ENCODE results near the gene SRSF11. TPM values are rescaled to one million over a fixed set of nuclear protein-coding genes. Genes with fewer than 3 reads are reported as not detected.
A peak's percentile ranks its signal among the peaks of the same experiment; 100 is the strongest.

Gene SRSF11
- total and polyA plus RNA-seq, 2 donors from 2014 or later = 58.9 to 135 TPM

GRCh38 chr1:70208292-70208691, 12.9 kb upstream of the SRSF11 start:
- H3K4me3 ChIP-seq (ENCODE audit: low read length in 3 of 3) = no peak overlapping the region
- H3K36me3 ChIP-seq (ENCODE audit: control insufficient read depth in 2 of 3, insufficient read depth in 3 of 3, low read length in 3 of 3) = no peaks in the 10 kb centered on the region
- H3K27me3 ChIP-seq (ENCODE audit: control insufficient read depth, insufficient read depth, low read length) = no peaks in the 10 kb centered on the region
- DNase-seq (no peak), FAIRE-seq (no peak)
- no peaks in the 10 kb centered on the region for H3K9me3 ChIP-seq (ENCODE audit: control insufficient read depth in 2 of 3, insufficient read depth in 1 of 3, low read length in 3 of 3)
- intact Hi-C loops (cut with DNase I) = no loop called here
- TF ChIP-seq CTCF (IDR thresholded peaks at IDR 0.05; ENCODE audit: borderline replicate concordance, extremely low read depth, insufficient read depth) = no peak
- no peak overlapping the region for H3K9ac ChIP-seq (ENCODE audit: low read length in 3 of 3)
- peaks cover 0 to 6% (median 5%) of the 10 kb centered on the region in 3 donors for H3K4me1 ChIP-seq (ENCODE audit: control insufficient read depth in 2 of 3, insufficient read depth in 2 of 3, low read depth in 1 of 3, low read length in 3 of 3)
- H3K27ac ChIP-seq (ENCODE audit: low read depth in 2 of 2, low read length in 2 of 2) = no peak overlapping the region

- Histone ChIP-seq H3K36me3 (ENCODE audit: control insufficient read depth in 2 of 3, insufficient read depth in 3 of 3, low read length in 3 of 3) (peaks cover 0 to 6% (median 0%) of the 10 kb centered on the region in 3 donors), H3K4me1 (ENCODE audit: control insufficient read depth in 2 of 3, insufficient read depth in 2 of 3, low read depth in 1 of 3, low read length in 3 of 3) (no peaks in the 10 kb centered on the region), H3K9me3 (ENCODE audit: control insufficient read depth in 2 of 3, insufficient read depth in 1 of 3, low read length in 3 of 3) (no peaks in the 10 kb centered on the region), H3K27ac (ENCODE audit: low read depth in 2 of 2, low read length in 2 of 2) (no peak overlapping the region), H3K9ac (ENCODE audit: low read length in 3 of 3) (no peak overlapping the region), H3K27me3 (ENCODE audit: control insufficient read depth, insufficient read depth, low read length) (no peaks in the 10 kb centered on the region), H3K4me3 (ENCODE audit: low read length in 3 of 3) (no peak overlapping the region)
- no peak for TF ChIP-seq CTCF (IDR thresholded peaks at IDR 0.05; ENCODE audit: borderline replicate concordance, extremely low read depth, insufficient read depth)
- intact Hi-C loops (cut with DNase I) = no loop called here
- DNase-seq (no peak), FAIRE-seq (peak; percentile 59)
These were observed 10.4 kb upstream of the SRSF11 start for GRCh38 chr1:70210820-70211219.

- H3K27ac ChIP-seq (ENCODE audit: low read depth in 2 of 2, low read length in 2 of 2) = no peak overlapping the region
- peaks cover 0 to 6% (median 0%) of the 10 kb centered on the region in 3 donors for H3K36me3 ChIP-seq (ENCODE audit: control insufficient read depth in 2 of 3, insufficient read depth in 3 of 3, low read length in 3 of 3)
- no peaks in the 10 kb centered on the region for H3K4me1 ChIP-seq (ENCODE audit: control insufficient read depth in 2 of 3, insufficient read depth in 2 of 3, low read depth in 1 of 3, low read length in 3 of 3)
- no peaks in the 10 kb centered on the region for H3K27me3 ChIP-seq (ENCODE audit: control insufficient read depth, insufficient read depth, low read length)
- intact Hi-C loops (cut with DNase I) = no loop called here
- no peak for TF ChIP-seq CTCF (IDR thresholded peaks at IDR 0.05; ENCODE audit: borderline replicate concordance, extremely low read depth, insufficient read depth)
- H3K9me3 ChIP-seq (ENCODE audit: control insufficient read depth in 2 of 3, insufficient read depth in 1 of 3, low read length in 3 of 3) = no peaks in the 10 kb centered on the region
- no peak overlapping the region for H3K9ac ChIP-seq (ENCODE audit: low read length in 3 of 3)
- DNase-seq (no peak), FAIRE-seq (no peak)
- no peak overlapping the region for H3K4me3 ChIP-seq (ENCODE audit: low read length in 3 of 3)
These were observed 9.6 kb upstream of the SRSF11 start for GRCh38 chr1:70211541-70211940.

- Histone ChIP-seq H3K9ac (ENCODE audit: low read length in 3 of 3) (no peak overlapping the region), H3K4me3 (ENCODE audit: low read length in 3 of 3) (no peak overlapping the region), H3K27me3 (ENCODE audit: control insufficient read depth, insufficient read depth, low read length) (no peaks in the 10 kb centered on the region), H3K36me3 (ENCODE audit: control insufficient read depth in 2 of 3, insufficient read depth in 3 of 3, low read length in 3 of 3) (peaks cover 3 to 17% (median 4%) of the 10 kb centered on the region in 3 donors), H3K4me1 (ENCODE audit: control insufficient read depth in 2 of 3, insufficient read depth in 2 of 3, low read depth in 1 of 3, low read length in 3 of 3) (peaks cover 5 to 27% (median 6%) of the 10 kb centered on the region in 3 donors), H3K9me3 (ENCODE audit: control insufficient read depth in 2 of 3, insufficient read depth in 1 of 3, low read length in 3 of 3) (no peaks in the 10 kb centered on the region), H3K27ac (ENCODE audit: low read depth in 2 of 2, low read length in 2 of 2) (no peak overlapping the region)
- no peak for TF ChIP-seq CTCF (IDR thresholded peaks at IDR 0.05; ENCODE audit: borderline replicate concordance, extremely low read depth, insufficient read depth)
- no peak for FAIRE-seq
- intact Hi-C loops (cut with DNase I) = no loop called here
- no peak for DNase-seq
These were observed 1.2 kb upstream of the SRSF11 start for GRCh38 chr1:70220015-70220414.

Data from kidney (tissue), 14 donors.